Measurements from ENCODE around the gene CASP2.
"Not testable (repeated sequence)": the region's sequence is repeated elsewhere in the genome, so short reads cannot be mapped to it uniquely, and the experiment has no call there.

Gene CASP2

DNA sequence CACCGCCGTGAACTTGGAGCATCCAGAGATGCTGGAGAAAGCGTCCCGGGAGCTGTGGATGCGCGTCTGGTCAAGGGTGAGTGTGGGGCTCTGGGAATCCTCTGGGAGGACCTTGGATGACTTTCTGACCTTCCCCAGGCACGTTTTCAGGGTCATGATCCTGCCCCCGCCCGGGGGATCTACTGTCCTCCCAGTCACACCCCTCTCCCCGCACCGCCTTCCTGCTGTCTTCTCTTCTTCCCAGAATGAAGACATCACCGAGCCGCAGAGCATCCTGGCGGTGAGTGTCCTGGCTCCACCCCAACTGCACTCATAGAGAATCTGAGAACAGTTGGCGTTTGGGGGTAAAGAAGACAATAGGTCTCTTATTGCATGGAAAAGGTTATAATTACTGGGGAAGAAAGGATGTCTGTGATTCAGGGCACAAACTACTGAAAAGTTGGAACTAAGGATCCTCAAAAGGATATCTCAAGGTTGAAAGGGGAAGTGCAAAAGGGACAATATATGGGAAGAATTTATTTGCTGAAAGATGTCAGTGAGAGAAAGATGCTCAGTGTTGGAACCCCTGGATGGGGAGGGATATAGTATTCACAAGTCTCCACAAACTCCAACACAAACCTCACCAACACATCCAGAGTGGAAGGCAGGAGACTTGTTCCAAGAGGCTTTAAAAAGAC is 23.0 kb upstream of the CASP2 start:
- no peak for DNase-seq

DNA sequence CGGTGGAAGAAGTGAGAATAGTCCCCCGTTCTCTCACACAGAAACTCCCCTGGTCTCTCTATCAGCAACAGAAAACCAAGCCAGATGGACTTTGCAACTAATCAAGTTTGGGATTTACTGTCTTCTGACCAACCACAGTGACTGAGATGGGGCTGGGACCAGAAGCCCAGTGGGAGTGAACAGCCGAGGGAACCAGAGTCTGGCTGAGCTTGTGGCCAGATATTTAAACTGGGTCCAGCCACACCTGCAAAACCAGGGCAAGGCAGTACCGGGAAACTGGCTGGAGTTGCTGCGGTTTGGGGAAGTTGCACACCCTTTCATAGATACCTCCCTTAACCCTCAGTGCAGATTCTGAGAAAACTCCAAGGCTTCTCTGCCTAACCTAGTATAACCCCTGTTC is 18.9 kb upstream of the CASP2 start:
- DNase-seq: no peak

DNA sequence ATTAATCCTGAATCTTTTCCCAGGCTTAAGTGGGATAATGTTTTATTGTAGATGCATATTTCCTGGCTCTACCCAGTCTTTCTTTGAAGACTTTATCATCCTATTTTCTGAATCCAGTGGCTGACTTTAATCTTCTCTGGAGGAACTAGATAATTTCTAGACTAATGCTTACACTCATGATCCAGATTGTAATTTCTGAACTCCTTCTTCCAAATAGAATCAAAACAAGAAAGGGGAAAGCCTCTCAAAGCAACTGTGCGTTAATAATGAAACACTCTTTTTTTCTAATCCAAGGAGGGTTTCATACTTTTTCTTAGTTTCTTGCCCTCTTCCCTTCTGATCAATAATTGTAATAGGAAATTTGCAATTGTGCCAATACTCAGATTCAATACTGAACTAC is 16.9 kb upstream of the CASP2 start:
- DNase-seq: no peak

DNA sequence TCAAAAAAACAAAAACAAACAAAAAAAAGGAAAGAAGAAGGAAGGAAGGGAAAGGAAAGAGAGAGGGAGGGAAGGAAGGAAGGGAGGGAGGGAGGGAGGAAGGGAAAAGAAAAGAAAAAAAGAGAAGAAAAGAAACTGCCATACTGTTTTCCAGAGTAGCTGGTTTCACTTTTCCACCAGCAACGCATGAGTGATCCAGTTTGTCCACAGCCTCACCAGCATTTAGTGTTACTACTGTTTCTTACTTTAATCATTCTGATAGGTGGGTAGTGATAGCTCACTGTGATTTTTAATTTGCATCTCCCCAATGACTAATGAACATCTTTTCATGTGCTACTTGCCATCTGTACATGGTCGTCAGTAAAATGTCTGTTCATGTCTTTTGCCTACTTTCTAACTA is 15.3 kb upstream of the CASP2 start:
- DNase-seq: no peak

DNA sequence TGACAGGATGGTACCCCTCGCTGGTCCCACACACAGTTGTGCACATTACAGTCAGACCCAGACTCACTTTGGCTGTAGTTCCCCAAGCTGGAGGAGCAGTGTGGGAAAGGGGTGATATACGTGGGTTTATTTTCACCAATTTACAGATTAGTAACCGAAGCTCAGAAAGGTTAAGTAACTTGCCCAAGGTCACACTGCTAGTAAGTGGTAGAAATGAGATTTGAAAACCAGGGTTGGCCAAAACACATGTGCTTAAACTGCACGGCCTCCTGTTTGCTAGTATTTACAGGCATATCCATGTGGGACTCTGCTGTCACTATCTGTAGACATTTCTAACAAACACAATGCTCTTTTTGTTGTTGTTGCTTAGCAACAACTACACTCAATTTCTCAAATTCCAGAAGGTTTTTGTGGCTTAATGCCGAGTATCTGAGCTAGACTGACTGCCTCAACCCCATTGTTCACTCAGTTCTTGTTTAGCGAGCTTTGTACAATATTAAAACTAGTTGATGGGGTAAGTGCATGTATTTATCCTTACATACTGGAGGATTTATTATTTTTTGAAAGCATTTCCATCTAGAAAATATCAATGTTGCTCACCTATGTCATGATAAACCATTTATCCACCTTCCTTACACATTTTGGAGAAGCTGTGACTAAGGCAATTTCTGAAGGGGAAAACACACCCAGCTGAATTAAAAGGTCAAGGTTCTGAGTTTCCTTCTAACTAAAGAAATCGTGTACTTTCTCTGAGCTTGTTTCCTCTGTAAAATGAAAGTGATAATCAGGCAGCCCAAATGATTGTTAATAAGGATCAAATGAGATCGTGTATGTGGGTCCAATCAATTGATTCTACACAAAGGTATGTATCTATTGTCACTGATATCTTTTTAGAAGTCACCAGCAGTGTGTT is 8.7 kb upstream of the CASP2 start:
- DNase-seq: no peak

DNA sequence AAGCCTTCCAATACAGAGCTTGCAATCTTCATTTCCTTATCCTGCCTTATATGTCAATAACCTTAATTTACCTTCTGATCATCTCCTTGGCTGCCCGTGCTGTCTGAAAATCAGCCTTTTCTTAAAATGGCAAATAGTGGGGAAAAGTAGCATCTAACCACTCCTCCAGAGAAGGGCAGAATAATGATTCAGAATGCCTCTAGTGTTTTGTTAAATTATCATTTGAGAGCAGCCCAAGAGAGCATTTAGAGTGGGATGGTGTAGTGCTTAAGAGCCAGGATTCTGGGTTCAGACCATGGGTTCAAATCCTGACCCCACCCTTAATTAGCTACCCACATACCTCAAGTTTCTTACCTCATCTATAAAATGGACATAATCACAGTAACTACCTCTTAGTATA is 8.0 kb upstream of the CASP2 start:
- no peak for DNase-seq

DNA sequence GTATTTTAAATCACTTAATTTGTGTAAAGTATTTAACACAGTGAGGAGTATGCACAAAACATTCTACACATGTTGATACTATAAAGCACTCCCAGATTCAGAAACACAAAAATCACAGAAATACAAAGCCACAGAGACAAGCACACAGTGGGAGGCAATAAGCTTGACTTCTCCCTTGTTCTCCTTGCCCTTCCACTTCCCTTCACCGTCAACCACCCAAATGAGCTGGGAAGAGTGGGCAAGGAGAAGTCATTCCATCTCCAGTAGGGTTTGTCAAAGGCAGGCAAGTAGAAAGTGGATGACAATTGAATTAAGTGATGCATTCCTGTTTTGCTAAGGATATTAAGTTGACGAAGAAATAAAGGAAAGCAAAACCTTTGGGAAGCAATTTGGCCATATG is 7.6 kb upstream of the CASP2 start:
- DNase-seq: no peak

DNA sequence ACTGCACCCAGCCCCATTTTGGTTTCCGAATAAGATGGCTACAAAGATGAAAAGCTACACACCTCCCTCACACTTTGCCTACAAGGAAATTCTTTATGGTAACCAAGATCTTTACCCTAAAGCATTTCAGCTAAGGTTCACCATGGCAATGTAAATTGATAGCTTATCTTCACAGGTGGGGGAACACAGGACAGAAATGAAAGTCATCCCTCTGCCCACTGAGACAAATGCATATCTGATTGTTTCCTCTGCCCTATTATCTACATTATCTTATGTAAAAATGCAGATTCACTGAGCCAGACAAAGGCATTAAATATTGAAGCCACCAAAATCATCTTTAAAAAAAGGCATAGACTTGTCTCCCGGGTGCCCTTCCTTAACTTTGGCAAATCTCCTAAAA is 6.6 kb upstream of the CASP2 start:
- DNase-seq: no peak

DNA sequence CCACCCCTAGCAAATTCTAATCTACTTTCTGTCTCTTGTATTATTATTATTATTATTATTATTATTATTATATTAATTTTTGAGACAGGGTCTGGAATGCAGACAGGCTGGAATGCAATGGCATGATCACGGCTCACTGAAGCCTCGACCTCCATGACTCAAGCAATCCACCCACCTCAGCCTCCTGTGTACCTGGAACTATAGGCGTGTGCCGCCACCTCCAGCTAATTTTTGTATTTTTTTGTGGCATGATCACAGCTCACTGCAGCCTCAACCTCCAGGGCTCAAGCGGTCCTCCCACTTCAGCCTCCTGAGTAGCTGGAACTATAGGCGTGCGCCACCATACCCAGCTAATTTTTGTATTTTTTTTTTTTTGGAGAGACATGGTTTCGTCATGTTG is 6.0 kb upstream of the CASP2 start:
- DNase-seq: no peak

DNA sequence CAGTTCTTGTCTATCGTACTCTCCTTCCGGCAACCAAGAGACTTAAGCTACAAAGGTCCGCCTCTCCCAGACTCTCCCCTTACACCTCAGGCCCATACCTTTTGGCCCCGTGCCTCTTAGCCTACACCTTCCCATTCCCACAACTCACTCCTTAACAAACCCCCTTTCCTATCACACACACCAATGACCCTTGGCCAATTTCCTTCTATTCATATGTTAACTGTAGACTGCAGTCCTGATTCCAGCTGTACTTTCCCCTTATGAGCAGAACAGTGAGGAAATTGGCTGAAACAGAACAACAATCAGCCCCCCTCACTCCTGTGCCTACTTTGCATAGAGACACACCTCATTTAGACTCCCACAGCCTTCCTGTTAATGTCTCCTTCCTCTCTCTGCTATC is 4.8 kb upstream of the CASP2 start:
- DNase-seq: no peak

DNA sequence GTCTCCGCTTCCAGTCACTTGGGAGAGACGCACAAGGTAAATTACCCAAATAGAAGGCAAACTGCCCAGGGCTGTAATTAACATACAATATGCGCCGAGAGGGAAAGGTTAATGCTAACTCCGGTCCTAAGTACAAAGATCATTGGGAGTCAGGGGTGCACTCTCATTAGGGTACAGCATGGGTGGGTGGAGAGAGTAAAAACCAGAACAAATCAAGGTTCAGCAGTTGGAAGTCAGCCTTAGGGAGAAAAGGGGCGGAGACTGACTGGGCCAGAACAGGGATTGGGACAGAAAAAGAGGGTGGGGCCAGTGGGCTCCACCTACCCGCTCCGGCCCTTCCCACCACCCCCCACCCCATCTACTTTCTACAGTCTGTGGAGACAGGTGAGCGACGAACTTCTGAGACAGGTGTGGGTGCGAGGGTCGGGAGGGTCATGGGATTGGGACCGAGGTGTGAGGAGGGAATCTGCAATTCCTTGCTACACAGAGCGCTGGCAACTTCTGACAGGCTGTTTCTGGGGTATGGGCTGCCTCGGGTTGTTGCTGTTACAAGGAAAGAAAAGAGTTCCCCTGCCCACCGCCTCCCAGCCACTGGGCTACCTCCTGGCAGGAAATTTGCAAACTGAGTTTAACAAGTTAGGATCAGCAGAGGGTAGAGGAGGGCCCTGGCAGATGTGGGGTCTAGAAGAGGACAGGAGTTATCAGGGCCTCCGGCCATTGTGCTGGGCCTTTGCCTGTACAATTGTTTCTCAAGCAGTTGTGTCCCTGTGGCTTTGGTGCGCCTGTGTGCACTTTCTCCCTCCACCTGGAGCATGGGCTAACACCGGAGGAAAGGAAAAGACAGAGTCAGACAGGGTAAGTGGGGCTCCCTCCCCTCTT is 3.3 kb upstream of the CASP2 start, which contains the start of gene TMEM139:
Gene TMEM139, plus strand, starts transcription at position 368 of the 879 bp plus-strand sequence. CDS start 1,000 bp downstream, outside the sequence.
- no peak for DNase-seq

DNA sequence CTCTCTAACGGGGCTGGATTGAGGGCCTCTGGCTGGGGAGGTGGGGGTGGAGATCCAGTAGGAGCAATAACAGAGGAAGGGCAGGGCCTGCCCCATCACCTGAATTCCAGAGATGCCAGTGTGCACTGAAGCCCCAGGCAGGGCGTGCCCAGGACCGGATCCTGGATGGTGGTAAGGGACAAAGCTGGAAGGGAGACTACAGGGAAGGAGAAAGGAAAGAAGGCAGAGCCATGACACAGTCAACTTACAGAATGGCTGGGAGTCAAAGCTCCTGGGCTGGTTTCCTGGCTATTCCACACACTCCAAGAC is 2.7 kb upstream of the CASP2 start:
- no peak for DNase-seq

DNA sequence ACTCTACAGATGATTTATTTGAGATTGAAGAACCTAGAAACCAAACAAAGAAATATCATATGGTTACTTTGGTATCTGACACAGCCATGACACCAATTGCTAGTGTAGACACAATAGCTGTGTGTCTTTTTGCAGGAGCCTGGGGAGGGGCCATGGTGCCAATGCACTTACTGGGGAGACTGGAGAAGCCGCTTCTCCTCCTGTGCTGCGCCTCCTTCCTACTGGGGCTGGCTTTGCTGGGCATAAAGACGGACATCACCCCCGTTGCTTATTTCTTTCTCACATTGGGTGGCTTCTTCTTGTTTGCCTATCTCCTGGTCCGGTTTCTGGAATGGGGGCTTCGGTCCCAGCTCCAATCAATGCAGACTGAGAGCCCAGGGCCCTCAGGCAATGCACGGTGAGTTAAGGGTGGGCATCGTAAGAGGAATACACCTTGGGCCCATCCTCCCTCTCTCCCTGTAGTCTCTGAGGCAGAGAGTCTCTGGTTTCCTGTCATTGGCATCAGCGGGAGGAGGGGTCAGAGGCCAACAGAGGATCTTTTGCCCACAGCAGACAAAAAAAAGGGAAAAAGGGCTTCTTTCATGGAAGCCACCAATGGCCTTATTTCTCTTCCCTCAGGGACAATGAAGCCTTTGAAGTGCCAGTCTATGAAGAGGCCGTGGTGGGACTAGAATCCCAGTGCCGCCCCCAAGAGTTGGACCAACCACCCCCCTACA is 2.2 kb upstream of the CASP2 start:
- DNase-seq: no peak

DNA sequence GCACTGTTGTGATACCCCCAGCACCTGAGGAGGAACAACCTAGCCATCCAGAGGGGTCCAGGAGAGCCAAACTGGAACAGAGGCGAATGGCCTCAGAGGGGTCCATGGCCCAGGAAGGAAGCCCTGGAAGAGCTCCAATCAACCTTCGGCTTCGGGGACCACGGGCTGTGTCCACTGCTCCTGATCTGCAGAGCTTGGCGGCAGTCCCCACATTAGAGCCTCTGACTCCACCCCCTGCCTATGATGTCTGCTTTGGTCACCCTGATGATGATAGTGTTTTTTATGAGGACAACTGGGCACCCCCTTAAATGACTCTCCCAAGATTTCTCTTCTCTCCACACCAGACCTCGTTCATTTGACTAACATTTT is 1.6 kb upstream of the CASP2 start:
- DNase-seq: no peak

DNA sequence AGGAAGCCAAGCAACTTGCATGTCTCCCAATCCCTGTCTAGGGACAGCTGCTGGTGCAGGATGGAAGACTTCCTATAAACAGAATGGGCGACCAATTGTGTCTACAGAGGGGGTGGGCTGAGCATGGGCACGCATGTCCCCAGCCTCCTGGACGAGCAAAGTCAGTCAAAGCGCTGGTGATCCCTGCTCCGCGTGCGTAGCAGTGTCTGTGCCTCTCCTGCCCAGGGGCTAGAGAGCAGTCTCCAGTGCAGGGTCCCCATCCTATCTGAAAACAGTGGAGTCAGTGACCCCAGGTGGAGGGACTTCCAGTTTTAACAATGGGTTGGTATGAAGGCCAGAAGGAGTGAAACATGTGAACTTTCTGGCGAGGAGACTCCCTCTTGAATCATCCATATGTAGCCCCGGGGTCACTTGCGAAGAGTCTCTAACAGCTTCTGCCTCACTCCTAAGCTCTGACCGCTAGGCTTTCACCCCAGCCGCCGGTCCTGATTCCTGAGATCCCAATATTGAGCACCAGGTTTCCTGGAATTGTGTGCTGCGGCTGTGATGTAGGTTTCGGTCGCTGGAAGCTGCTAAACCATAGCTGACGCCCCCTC is 714 bp upstream of the CASP2 start:
- DNase-seq: no peak

DNA sequence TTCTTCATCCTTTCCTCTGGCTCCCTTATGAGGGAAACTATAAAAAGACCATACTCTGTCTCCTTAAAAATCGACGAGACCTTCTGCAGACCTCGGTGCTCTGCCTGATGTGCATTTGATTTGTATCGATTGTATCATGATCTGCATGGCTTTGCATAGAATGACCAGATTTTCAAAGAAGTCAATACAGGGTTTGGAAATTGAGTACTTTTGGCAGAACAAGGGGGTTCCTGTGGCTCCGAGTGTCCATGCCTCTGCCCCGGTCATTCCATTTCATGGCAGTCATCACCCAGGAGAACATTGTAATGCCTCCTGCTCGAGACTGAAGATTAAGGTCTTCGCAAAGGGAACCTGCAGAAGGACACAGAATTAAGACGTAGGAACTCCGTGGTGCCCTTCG is 685 bp downstream of the CASP2 start:
- DNase-seq: no peak

DNA sequence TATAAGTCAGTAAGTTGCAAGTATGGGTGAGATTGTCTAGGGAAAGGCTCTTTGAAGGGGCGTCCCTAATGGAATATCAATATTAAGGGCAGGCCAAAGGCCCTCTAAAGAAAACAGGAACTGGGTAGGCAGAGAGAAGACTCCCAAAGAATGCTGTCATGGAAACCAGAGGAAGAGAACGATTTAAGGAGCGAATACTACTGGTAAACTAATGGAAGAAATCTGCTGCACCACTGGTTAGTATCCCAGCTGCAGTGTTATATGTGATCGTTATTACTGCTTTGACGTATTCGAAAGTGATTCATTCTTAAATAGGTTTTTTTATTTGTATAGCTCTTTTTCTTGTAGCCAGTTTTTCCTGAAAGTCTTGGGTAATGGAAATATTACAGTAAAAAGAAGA is 1.3 kb downstream of the CASP2 start:
- no peak for DNase-seq

DNA sequence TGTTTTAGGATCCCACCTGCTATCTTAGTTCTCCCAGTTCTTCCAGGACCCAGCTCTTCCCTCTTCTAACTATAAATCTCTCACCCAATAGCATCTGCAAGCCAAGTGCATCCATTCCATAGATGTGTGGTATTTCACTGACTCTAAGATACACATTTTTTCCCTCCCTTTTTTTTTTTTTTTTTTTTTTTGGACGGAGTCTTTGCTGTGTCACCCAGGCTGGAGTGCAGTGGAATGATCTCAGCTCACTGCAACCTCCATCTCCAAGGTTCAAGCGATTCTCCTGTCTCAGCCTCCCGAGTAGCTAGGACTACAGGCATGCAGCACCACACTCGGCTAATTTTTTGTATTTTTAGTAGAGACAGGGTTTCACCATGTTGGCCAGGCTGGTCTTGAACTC is 1.7 kb downstream of the CASP2 start:
- not testable (repeated sequence) for DNase-seq

DNA sequence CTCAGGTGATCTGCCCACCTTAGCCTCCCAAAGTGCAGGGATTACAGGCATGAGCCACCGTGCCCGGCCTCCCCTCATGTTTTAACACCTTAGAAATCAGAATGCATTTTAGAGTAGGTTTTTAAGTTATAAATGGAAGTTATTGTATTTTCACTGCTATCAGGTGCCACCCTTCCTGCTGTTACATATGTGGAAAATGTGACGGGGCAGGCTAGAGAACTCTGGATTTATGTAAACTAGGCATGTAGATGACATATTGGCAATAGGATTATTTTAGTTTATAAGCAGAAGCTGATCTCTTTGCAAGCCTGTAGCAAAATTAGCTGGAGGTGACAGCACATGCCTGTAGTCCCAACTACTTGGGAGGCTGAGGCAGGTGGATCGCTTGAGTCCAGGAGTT is 2.1 kb downstream of the CASP2 start:
- no peak for DNase-seq

DNA sequence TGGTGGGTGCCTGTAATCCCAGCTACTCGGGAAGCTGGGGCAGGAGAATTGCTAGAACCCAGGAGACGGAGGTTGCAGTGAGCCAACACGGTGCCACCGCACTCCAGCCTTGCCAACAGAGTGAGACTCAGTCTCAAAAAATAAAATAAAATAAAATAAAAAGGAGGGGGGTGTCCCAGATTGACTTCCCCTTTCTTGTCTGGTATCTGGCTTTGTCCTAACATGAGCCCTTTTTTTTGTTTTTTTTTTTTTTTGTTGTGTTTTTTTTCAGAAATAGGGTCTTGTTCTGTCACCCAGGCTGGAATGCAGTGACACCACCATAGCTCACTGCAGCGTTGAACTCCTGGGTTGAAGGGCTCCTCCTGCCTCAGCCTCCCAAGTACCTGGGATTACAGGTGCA is 4.7 kb downstream of the CASP2 start:
- no peak for DNase-seq

DNA sequence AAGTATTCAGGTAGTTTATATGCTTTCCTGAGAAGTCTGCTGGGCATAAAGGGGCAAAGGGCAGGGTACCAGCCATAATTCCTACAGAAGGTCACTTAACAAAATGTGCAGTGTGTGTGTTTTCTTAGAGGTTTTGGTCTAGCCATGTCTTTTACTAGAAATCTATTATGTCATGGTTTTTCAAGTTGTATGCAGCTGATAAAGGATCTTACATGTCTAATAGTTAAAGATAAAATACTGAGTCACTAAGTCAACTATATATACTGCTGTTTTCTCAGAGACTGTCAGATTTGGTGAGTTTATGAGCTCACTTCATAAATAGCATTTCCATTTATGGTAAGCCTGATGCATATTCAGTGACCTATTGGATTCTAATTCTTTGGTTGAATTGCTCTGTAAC is 7.7 kb downstream of the CASP2 start:
- DNase-seq: no peak

DNA sequence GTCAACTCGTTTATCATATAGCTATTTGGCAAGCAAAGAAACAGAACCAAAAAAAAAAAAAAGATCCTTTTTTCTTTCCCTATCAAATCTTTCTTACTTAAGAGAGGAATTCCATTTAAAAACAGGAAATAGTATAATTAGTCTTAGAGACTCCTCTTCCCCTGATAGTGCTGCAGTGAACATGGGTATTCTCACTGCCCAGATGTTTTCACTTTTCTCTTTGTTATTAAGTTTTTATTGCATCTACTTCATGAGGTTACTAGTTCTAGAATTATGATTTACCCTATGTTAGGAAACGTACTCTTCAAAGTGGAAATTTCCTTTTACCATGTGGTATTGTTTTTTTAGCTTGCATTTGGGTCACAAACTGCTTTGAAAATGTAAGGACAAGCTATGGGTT is 8.5 kb downstream of the CASP2 start:
- DNase-seq: no peak

DNA sequence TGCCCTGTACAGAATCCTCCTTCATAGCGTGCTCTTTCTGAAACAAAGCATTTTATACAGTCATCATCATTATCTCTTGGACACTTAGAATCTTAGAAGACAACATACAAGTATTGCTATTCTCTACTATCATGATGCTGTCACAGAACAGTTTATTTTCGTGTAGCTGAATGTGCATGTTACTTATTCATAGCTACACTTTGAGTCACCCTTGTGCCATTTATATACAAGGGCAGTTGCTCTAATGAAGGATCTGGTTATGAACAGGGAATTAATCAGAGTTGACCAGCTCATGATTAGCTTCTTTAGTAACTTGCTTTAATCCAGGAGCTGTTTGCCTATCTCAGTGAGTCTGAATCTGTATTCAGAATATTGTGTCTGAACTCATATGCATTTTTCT is 11.2 kb downstream of the CASP2 start:
- DNase-seq: no peak

All from NCI-H187 treated with DMSO at 0.1 percent for 48 hours (cell line).